ENCODE measurements around the gene IL1RAPL2. TPM values are rescaled to one million over a fixed set of nuclear protein-coding genes. Genes with fewer than 3 reads are reported as not detected.
"Not testable (repeated sequence)": the region's sequence is repeated elsewhere in the genome, so short reads cannot be mapped to it uniquely, and the experiment has no call there.

Gene IL1RAPL2
- total RNA-seq, 1 experiment from 2014 or later = not detected

GRCh38 chrX:104854790-104855340 is 288.9 kb downstream of the IL1RAPL2 start:
- DNase-seq (ENCODE audit: low read depth) = no peak

- DNase-seq (ENCODE audit: low read depth) = no peak
Measured at GRCh38 chrX:104863466-104863865, 297.5 kb downstream of the IL1RAPL2 start.

- no peak for DNase-seq (ENCODE audit: low read depth)
Measured at GRCh38 chrX:104864296-104864695, 298.3 kb downstream of the IL1RAPL2 start.

- DNase-seq (ENCODE audit: low read depth) = no peak
Measured at GRCh38 chrX:104877504-104877903, 311.5 kb downstream of the IL1RAPL2 start.

- DNase-seq (ENCODE audit: low read depth) = no peak
Measured at GRCh38 chrX:104902070-104902469, 336.1 kb downstream of the IL1RAPL2 start.

- DNase-seq (ENCODE audit: low read depth) = not testable (repeated sequence)
Measured at GRCh38 chrX:104909694-104910093, 343.7 kb downstream of the IL1RAPL2 start.

GRCh38 chrX:104913348-104913747 is 347.3 kb downstream of the IL1RAPL2 start:
- DNase-seq (ENCODE audit: low read depth) = peak; percentile 1

- DNase-seq (ENCODE audit: low read depth) = not testable (repeated sequence)
Measured at GRCh38 chrX:104914686-104915085, 348.7 kb downstream of the IL1RAPL2 start.

GRCh38 chrX:104918122-104918521 is 352.1 kb downstream of the IL1RAPL2 start:
- no peak for DNase-seq (ENCODE audit: low read depth)

- peak; percentile 0 for DNase-seq (ENCODE audit: low read depth)
Measured at GRCh38 chrX:104921584-104922205, 355.7 kb downstream of the IL1RAPL2 start.

- DNase-seq (ENCODE audit: low read depth) = peak; percentile 61
Measured at GRCh38 chrX:104922206-104922621, 356.2 kb downstream of the IL1RAPL2 start.

- DNase-seq (ENCODE audit: low read depth) = no peak
Measured at GRCh38 chrX:104929324-104929723, 363.3 kb downstream of the IL1RAPL2 start.

GRCh38 chrX:104935581-104935980 is 369.6 kb downstream of the IL1RAPL2 start:
- DNase-seq (ENCODE audit: low read depth) = no peak

GRCh38 chrX:104953251-104953650 is 387.3 kb downstream of the IL1RAPL2 start:
- no peak for DNase-seq (ENCODE audit: low read depth)

- DNase-seq (ENCODE audit: low read depth) = no peak
Measured at GRCh38 chrX:104961926-104962325, 395.9 kb downstream of the IL1RAPL2 start.

GRCh38 chrX:104968241-104968640 is 402.2 kb downstream of the IL1RAPL2 start:
- DNase-seq (ENCODE audit: low read depth) = no peak

GRCh38 chrX:104972737-104973136 is 406.7 kb downstream of the IL1RAPL2 start:
- DNase-seq (ENCODE audit: low read depth) = no peak

GRCh38 chrX:104987063-104987462 is 421.1 kb downstream of the IL1RAPL2 start:
- DNase-seq (ENCODE audit: low read depth) = no peak

GRCh38 chrX:104988038-104988437 is 422.0 kb downstream of the IL1RAPL2 start:
- no peak for DNase-seq (ENCODE audit: low read depth)

- no peak for DNase-seq (ENCODE audit: low read depth)
Measured at GRCh38 chrX:104995546-104995945, 429.5 kb downstream of the IL1RAPL2 start.

GRCh38 chrX:105006103-105006502 is 440.1 kb downstream of the IL1RAPL2 start:
- DNase-seq (ENCODE audit: low read depth) = no peak

GRCh38 chrX:105006996-105007395 is 441.0 kb downstream of the IL1RAPL2 start:
- no peak for DNase-seq (ENCODE audit: low read depth)

- DNase-seq (ENCODE audit: low read depth) = no peak
Measured at GRCh38 chrX:105013719-105014118, 447.7 kb downstream of the IL1RAPL2 start.

- no peak for DNase-seq (ENCODE audit: low read depth)
Measured at GRCh38 chrX:105017641-105018040, 451.6 kb downstream of the IL1RAPL2 start.

Measured in M059J (cell line).